Suprapubic skin (tissue), 4 donors: Measurements from ENCODE around the gene STX7. TPM values are rescaled to one million over a fixed set of nuclear protein-coding genes. Genes with fewer than 3 reads are reported as not detected.

ENCODE experiments used
- DNase-seq, 2 donors: peaks; one replicate each; pipeline ENCODE4 v3.0.0-alpha.2; 2019; ENCODE audit warnings: low spot score in 2 of 2
- H3K27ac ChIP-seq: fragments of 200-600 bp; sonication (generic); one replicate; pipeline ENCODE4 v1.5.1; 2019
- H3K27me3 ChIP-seq: fragments of 200-600 bp; sonication (generic); one replicate; pipeline ENCODE4 v1.5.1; 2019
- H3K36me3 ChIP-seq: fragments of 200-600 bp; sonication (generic); one replicate; pipeline ENCODE4 v1.5.1; 2019
- H3K4me1 ChIP-seq: fragments of 200-600 bp; sonication (generic); one replicate; pipeline ENCODE4 v1.5.1; 2019
- H3K4me3 ChIP-seq: fragments of 200-600 bp; sonication (generic); one replicate; pipeline ENCODE4 v1.5.1; 2019; ENCODE audit warnings: mild to moderate bottlenecking
- H3K9me3 ChIP-seq: fragments of 200-600 bp; sonication (generic); one replicate; pipeline ENCODE4 v1.5.1; 2019
- CTCF ChIP-seq, 2 donors: fragments of 200-600 bp in 1 of 2; fragments of 450-650 bp in 1 of 2; sonication (generic) in 1 of 2; IDR thresholded peaks; one replicate each; pipeline ENCODE4 v1.5.1; 2016 to 2019; ENCODE audit warnings: antibody characterized with exemption in 2 of 2, mild to moderate bottlenecking in 1 of 2, moderate library complexity in 1 of 2
- EP300 ChIP-seq: sonication (generic); formaldehyde crosslinking; IDR thresholded peaks from one replicate; pipeline ENCODE4 v1.6.1; 2017; ENCODE audit warnings: antibody characterized with exemption
- POLR2A ChIP-seq, 2 donors: fragments of 450-650 bp; IDR thresholded peaks; one replicate each; pipeline ENCODE4 v1.6.1; 2017; ENCODE audit warnings: antibody characterized with exemption in 2 of 2, mild to moderate bottlenecking in 2 of 2, moderate library complexity in 2 of 2
- POLR2AphosphoS5 ChIP-seq, 3 donors: sonication (generic); formaldehyde crosslinking; IDR thresholded peaks; one replicate each; pipeline ENCODE4 v1.6.1; 2017; ENCODE audit warnings: antibody characterized with exemption in 3 of 3
- WGBS: methylation state at CpG from one replicate; pipeline ENCODE4 v1.1.5; 2018; 5-methylcytosine and 5-hydroxymethylcytosine counted together
- total RNA-seq, 4 donors: library from RNA; depleted of rRNA; stranded (reverse); fragments of >200 nt; gene quantifications; one replicate each; pipeline ENCODE4 v1.1.0, GENCODE V29; 2016

The STX7 gene
- total RNA-seq, 4 donors from 2014 or later, result 24.9 to 43.5 (median 31.8) TPM

GRCh38 chr6:132446141-132446854 lies 66.6 kb downstream of the STX7 start:
- TF ChIP-seq CTCF (IDR thresholded peaks at IDR 0.05) (no peak), EP300 (no peak), POLR2AphosphoS5 (IDR thresholded peaks at IDR 0.05) (no peak), POLR2A (IDR thresholded peaks at IDR 0.05) (no peak)
- Histone ChIP-seq H3K4me3 (no peak overlapping the region), H3K27me3 (no peaks in the 10 kb centered on the region), H3K9me3 (peaks cover 7% of the 10 kb centered on the region), H3K27ac (no peak overlapping the region), H3K36me3 (peaks cover 3% of the 10 kb centered on the region), H3K4me1 (no peaks in the 10 kb centered on the region)
- WGBS, result 73% methylated on average over 4 of the region's 4 CpGs
- DNase-seq, result no peak

GRCh38 chr6:132445201-132445951 lies 67.5 kb downstream of the STX7 start:
- no peaks in the 10 kb centered on the region for H3K27me3 ChIP-seq
- no peaks in the 10 kb centered on the region for H3K36me3 ChIP-seq
- 73% methylated on average over 3 of the region's 3 CpGs for WGBS
- no peaks in the 10 kb centered on the region for H3K4me1 ChIP-seq
- H3K27ac ChIP-seq, result no peak overlapping the region
- TF ChIP-seq CTCF (IDR thresholded peaks at IDR 0.05) (no peak), POLR2AphosphoS5 (IDR thresholded peaks at IDR 0.05) (no peak), POLR2A (IDR thresholded peaks at IDR 0.05) (no peak), EP300 (no peak)
- no peak for DNase-seq
- no peak overlapping the region for H3K4me3 ChIP-seq
- peaks cover 7% of the 10 kb centered on the region for H3K9me3 ChIP-seq

- TF ChIP-seq POLR2AphosphoS5 (IDR thresholded peaks at IDR 0.05) (no peak), CTCF (IDR thresholded peaks at IDR 0.05) (no peak), EP300 (no peak), POLR2A (IDR thresholded peaks at IDR 0.05) (no peak)
- DNase-seq, result no peak
- Histone ChIP-seq H3K36me3 (no peaks in the 10 kb centered on the region), H3K27me3 (no peaks in the 10 kb centered on the region), H3K9me3 (peaks cover 7% of the 10 kb centered on the region), H3K4me3 (no peak overlapping the region), H3K27ac (no peak overlapping the region), H3K4me1 (no peaks in the 10 kb centered on the region)
Observed at GRCh38 chr6:132443206-132443605, 69.7 kb downstream of the STX7 start.

GRCh38 chr6:132430110-132430509 lies 82.8 kb downstream of the STX7 start:
- Histone ChIP-seq H3K27ac (no peak overlapping the region), H3K4me3 (no peak overlapping the region), H3K4me1 (no peaks in the 10 kb centered on the region), H3K36me3 (no peaks in the 10 kb centered on the region), H3K27me3 (no peaks in the 10 kb centered on the region), H3K9me3 (no peaks in the 10 kb centered on the region)
- 59% methylated on average over 2 of the region's 2 CpGs for whole genome bisulfite sequencing
- TF ChIP-seq CTCF (IDR thresholded peaks at IDR 0.05) (no peak), POLR2A (IDR thresholded peaks at IDR 0.05) (no peak), POLR2AphosphoS5 (IDR thresholded peaks at IDR 0.05) (no peak), EP300 (no peak)
- no peak for DNase-seq

- H3K27ac ChIP-seq, result no peak overlapping the region
- 69% methylated on average over 2 of the region's 5 CpGs for WGBS
- no peak for DNase-seq
Observed at GRCh38 chr6:132425176-132425575, 87.7 kb downstream of the STX7 start.

More at GRCh38 chr6:132425176-132425575, 87.7 kb downstream of the STX7 start:
- Histone ChIP-seq H3K27me3 (no peaks in the 10 kb centered on the region), H3K4me1 (no peaks in the 10 kb centered on the region), H3K4me3 (no peak overlapping the region), H3K9me3 (no peaks in the 10 kb centered on the region), H3K36me3 (no peaks in the 10 kb centered on the region)
- TF ChIP-seq EP300 (no peak), CTCF (IDR thresholded peaks at IDR 0.05) (no peak)
